GM18867 (cell line): ENCODE results near the gene SIX3.

Source experiments
- ATAC-seq: cut with Tn5 transposase; IDR thresholded peaks from one replicate; pipeline ENCODE4 v1.9.1; 2021; ENCODE audit warnings: mild to moderate bottlenecking, moderate library complexity; ENCODE audit not compliant: unreplicated experiment

The SIX3 gene

DNA sequence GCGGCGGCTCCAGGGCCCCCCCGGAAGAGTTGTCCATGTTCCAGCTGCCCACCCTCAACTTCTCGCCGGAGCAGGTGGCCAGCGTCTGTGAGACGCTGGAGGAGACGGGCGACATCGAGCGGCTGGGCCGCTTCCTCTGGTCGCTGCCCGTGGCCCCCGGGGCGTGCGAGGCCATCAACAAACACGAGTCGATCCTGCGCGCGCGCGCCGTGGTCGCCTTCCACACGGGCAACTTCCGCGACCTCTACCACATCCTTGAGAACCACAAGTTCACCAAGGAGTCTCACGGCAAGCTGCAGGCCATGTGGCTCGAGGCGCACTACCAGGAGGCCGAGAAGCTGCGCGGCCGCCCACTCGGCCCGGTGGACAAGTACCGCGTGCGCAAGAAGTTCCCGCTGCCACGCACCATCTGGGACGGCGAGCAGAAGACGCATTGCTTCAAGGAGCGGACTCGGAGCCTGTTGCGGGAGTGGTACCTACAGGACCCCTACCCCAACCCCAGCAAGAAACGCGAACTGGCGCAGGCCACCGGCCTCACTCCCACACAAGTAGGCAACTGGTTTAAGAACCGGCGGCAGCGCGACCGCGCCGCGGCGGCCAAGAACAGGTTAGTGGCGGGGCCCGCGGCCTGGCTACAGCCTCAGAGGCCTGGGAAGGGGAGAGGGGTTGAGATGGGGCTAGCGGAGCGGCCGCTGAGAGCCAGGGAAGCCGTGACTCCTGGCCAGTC lies 965 bp downstream of the SIX3 start:
- ATAC-seq = no peak

DNA sequence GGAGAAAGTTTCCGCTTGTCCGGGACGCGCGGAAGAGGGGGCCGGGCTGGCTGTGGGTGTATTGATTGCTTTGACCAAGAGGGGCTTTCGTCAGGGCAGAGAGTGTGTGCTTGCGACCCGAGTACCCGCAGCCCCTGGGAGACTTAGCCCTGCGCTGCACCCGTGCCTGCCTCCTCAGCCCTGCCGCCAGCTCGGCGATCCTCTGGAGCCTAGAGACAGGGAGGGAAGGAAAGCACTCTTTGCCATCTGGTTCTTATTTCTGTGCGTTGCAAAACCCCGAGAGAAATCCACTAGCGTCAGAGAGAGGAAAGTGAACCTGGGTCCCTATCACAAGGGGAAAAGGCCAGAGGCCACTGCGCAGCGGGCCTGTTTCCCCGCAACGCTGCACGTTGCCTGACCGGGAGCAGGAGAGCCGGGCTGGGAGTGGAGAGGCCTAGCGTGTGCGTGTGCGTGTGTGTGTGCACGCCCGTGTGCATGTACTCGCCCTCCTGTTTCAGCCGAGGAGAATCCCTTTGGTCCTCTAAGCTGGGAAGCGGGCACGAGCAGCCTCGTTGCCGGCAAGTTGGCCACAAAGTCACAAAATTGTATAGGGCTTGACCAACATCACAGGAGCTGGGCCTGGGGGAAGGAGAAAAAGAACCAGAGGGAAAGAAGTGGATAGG lies 1.7 kb downstream of the SIX3 start:
- ATAC-seq = no peak

- no peak for ATAC-seq
Observed at GRCh38 chr2:44943693-44944101, 2.2 kb downstream of the SIX3 start.

DNA sequence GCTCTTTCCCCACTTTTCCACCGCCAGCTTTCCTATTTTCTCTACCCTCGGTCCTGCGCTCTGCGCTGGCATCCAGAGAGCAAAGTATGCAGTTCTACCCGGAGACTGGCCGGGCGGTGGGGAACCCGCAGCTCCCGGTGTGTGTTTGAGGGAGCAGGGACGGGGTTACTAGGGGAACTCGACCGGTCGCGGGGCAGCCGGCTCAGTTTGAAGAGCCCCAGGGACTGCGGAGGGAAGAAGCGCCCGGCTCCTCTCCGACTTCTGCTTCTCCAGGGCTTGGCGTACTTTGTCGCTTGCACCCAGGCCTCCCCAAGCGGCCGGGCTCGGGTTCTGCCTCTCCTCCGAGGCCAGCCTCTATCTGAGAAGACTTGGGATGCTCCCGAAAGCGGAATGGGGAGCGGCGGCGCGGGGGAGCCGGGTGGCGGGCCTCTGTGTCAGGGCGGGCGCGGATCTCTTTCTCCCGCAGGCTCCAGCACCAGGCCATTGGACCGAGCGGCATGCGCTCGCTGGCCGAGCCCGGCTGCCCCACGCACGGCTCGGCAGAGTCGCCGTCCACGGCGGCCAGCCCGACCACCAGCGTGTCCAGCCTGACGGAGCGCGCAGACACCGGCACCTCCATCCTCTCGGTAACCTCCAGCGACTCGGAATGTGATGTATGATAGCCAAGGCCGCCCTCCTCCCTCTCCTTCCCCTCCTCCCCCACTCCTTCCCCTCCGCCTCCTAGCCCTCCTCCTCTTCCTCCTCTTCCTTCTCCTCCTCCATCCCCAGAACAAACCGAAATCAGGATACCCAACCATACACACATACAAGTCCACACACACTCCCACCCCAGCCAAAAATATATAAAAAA lies 2.8 kb downstream of the SIX3 start:
- ATAC-seq = no peak

DNA sequence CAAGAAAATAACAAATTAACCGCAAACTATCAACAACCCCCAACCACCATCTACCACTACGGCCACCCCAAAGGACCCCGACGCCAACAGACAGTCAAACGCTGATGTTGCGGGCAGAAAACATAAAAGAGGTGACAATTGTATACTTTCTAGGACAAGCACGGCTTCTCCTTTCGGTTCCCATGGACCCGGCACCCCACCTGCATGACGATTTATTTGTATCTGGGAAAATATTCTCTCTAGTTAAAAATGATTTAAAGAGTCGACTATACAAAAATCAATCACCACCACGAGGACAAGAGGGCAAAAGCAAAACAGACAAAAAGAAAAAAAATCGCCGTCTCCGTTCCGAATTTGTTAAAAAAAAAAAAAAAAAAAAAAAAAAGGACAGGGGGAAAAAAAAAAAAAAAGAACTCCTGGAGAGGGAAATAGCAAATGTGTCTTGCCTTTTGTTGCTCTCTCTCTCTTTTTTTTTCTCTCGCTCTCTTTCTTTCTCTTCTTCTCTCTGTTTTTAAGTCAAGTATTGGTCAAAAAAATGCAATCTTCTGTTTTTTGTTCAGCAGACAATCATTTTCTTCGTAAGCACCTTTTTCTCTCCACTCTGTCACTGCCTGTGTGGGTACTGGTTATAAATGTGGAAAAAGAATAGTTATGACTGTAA lies 3.6 kb downstream of the SIX3 start:
- no peak for ATAC-seq

- ATAC-seq = no peak
Observed at GRCh38 chr2:44945676-44946371, 4.3 kb downstream of the SIX3 start.

GRCh38 chr2:44946372-44947027 lies 5.0 kb downstream of the SIX3 start:
- ATAC-seq = no peak

DNA sequence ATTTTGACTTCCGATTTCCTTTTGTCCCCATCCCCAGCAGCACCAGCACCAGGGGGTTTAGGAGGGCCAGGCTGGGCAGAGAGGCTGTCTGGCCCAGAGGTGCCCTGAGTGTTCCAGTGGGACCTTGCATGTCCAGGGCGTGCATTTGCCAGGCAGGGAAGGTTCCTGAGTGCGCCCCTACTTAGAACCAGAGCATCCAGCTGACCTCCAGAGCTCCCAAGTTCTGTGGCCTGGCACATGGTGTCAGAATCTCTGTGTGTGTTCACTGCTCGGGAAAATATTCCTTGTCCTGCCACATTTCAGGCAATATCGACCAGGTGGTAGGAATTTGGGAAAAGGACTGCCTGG lies 5.5 kb downstream of the SIX3 start:
- no peak for ATAC-seq

GRCh38 chr2:44948565-44949328 lies 7.2 kb downstream of the SIX3 start:
- ATAC-seq = no peak

- no peak for ATAC-seq
Observed at GRCh38 chr2:44949329-44950151, 8.0 kb downstream of the SIX3 start.

- ATAC-seq = no peak
Observed at GRCh38 chr2:44950646-44951045, 9.1 kb downstream of the SIX3 start.

- ATAC-seq = no peak
Observed at GRCh38 chr2:44951124-44951523, 9.6 kb downstream of the SIX3 start.

GRCh38 chr2:44951714-44952113 lies 10.2 kb downstream of the SIX3 start:
- no peak for ATAC-seq

- peak; percentile 42 for ATAC-seq
Observed at GRCh38 chr2:44952143-44952805, 10.8 kb downstream of the SIX3 start.

DNA sequence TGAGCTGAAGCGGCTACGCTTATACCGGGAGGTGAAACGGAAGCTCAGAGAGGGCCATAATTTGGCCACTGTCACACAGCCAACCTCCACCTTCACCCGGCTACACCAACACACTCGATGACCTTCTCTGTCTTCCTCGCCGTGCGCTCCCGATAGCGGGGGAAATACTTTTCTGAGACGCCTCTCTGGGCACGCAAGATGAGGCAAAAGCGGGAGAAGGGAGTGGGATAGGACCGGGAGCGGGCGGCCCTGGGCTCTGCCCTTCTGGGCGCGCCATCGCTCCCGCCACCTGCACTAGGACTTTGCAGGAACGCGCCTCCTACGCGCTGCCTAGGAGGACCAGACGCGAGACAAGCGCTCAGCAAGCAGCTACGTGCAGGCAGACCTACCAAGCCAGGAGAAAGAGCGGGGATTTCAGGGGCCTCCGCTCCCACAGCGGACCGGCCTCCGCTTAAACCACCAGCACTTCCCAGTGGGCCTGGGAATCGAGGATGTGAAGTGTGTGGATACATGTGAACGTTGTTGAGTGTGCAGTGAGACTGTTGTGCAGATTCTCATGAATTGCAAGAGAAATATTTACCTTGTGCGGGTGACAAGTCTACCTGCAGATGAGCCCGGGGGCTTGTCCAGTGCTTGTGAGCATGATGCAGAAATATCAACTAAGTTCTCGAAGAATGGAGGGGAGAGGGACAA lies 11.4 kb downstream of the SIX3 start:
- no peak for ATAC-seq

- no peak for ATAC-seq
Observed at GRCh38 chr2:44953499-44953883, 12.0 kb downstream of the SIX3 start.

GRCh38 chr2:44954447-44954888 lies 13.0 kb downstream of the SIX3 start:
- ATAC-seq = no peak
